ENCODE measurements around the gene HPS5. TPM values are rescaled to one million over a fixed set of nuclear protein-coding genes. Genes with fewer than 3 reads are reported as not detected.

The HPS5 gene
- total RNA-seq, 4 donors from 2014 or later = 10.8 to 21.2 (median 15.5) TPM

DNA sequence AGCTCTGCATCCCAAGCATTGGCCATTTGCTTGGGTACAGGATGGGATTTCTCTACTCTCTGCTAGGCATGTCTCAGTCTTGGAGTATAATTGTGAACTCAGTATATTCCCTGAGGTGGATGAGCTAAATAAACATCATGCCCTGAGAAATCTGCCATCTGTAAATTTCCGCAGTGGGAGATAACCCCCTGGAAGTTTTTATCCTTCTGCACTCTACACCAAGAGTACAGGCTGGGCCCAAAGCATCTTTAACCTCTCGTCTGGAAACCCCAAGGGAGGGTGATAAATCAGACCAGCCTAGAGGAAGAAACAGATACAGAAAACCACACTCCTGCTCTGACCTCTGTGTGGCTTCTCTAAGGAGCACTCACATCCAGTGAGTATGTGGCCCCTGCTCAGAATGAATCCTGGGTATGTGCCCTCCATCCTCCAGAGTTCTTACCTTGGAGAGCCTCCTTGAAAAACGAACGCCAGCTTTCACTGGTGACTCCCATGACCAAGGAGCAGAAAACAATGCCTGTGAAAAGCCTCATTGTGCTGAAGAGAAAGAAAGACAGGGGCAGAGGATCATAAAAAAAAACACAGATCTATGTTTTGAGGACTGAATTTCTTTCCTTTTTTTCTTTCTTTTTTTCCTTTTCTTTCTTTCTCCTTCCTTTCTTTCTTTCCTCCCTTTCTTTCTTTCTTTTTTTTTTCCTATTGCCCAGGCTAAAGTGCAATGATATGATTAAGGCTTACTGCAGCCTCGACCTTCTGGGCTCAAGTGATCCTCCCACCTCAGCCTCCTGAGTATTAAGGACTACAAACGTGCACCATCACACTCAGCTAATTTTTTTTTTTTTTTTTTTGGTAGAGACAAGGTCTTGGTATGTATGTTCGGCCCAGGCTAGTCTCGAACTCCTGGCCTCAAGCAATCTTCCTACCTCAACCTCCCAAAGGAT is 86.3 kb downstream of the HPS5 start:
- 51 to 61% methylated on average over 8 of the region's 8 CpGs for WGBS, 2 donors
- H3K27me3 ChIP-seq = peaks cover 0 to 17% (median 0%) of the 10 kb centered on the region in 4 donors
- no peak for DNase-seq
- intact Hi-C loops (cut with DNase I) = no loop called here
- H3K4me3 ChIP-seq = no peak overlapping the region
- H3K4me1 ChIP-seq = no peaks in the 10 kb centered on the region
- no peak overlapping the region for H3K27ac ChIP-seq
- H3K36me3 ChIP-seq = no peaks in the 10 kb centered on the region
- H3K9me3 ChIP-seq = no peaks in the 10 kb centered on the region
- no peak for TF ChIP-seq CTCF (IDR thresholded peaks at IDR 0.05)
- TF ChIP-seq POLR2A (IDR thresholded peaks at IDR 0.05) = no peak

DNA sequence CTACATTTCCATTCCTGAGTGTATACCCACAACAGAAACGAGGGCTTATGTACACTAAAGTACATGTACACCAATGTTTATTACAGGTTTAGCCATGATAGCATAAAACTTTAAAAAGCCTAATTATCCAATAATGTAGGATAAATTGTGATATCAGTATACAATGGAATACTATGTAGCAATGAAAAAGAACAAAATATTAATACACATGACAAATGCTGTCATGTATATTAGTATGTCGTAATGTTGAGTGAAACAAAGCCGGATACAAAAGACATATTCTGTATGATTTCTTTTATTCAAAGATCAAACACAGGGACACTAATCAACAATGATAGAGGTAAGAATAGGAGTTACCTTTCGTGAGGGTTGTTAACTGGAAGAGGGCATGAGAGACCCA is 88.0 kb downstream of the HPS5 start:
- Histone ChIP-seq H3K4me1 (no peaks in the 10 kb centered on the region), H3K27ac (no peak overlapping the region), H3K9me3 (no peaks in the 10 kb centered on the region), H3K27me3 (peaks cover 0 to 8% (median 0%) of the 10 kb centered on the region in 4 donors), H3K36me3 (no peaks in the 10 kb centered on the region), H3K4me3 (no peak overlapping the region)
- TF ChIP-seq CTCF (IDR thresholded peaks at IDR 0.05) (no peak), POLR2A (IDR thresholded peaks at IDR 0.05) (no peak)
- intact Hi-C loops (cut with DNase I) = no loop called here
- 89 to 91% methylated on average over 4 of the region's 4 CpGs for WGBS, 2 donors
- no peak for DNase-seq

DNA sequence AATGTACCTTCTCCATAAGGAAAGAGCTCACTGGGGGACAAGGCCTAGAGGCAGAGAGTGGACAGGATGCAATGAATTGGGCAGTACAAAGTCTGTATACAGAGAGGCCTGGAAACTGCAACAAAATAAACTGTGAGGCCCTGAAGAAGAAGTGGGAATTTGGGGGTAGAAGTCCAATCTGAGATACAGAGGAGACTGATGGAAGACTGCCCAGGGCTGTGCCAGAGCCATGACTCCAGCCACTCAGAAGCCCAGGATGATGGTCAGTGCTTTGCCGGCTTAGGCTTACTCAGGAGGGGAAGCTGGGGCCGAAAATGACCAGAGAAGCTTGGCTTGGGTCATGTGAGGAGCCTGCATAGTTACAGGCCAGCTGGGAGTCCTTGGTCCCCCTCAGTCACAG is 91.1 kb downstream of the HPS5 start:
- Histone ChIP-seq H3K4me3 (no peak overlapping the region), H3K27ac (no peak overlapping the region), H3K27me3 (no peaks in the 10 kb centered on the region), H3K9me3 (no peaks in the 10 kb centered on the region), H3K4me1 (no peaks in the 10 kb centered on the region), H3K36me3 (no peaks in the 10 kb centered on the region)
- DNase-seq = no peak
- TF ChIP-seq POLR2A (IDR thresholded peaks at IDR 0.05) = no peak
- no peak for TF ChIP-seq CTCF (IDR thresholded peaks at IDR 0.05)
- WGBS, 2 donors = 61 to 81% methylated on average over 2 of the region's 2 CpGs
- intact Hi-C loops (cut with DNase I) = no loop called here

DNA sequence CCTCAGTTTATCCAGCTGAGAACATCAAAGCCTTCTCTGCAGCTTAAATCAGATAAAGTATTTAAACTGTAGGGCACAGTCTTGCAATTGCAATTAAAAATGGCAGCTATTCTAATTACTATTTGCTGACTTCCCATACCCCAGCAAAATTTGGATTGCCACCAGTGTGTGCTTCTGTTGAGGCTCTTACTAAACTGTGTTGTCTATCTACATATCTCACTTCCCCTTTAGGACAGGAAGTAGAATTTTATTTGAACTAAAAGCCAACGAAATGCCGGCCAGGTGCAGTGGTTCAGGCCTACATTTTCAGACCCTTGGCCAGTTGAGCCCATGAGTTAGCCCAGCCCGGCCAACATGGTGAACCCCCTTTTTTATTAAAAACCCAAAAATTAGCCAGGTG is 92.4 kb downstream of the HPS5 start:
- Histone ChIP-seq H3K27me3 (no peaks in the 10 kb centered on the region), H3K9me3 (no peaks in the 10 kb centered on the region), H3K27ac (no peak overlapping the region), H3K4me1 (no peaks in the 10 kb centered on the region), H3K4me3 (no peak overlapping the region), H3K36me3 (no peaks in the 10 kb centered on the region)
- no peak for DNase-seq
- intact Hi-C loops (cut with DNase I) = no loop called here
- 51% methylated on average over 3 of the region's 3 CpGs; no CpG with 5 or more reads in 1 of the 2 donors for WGBS, 2 donors
- TF ChIP-seq POLR2A (IDR thresholded peaks at IDR 0.05) (no peak), CTCF (IDR thresholded peaks at IDR 0.05) (no peak)

Small RNA genes within 50 kb of the gene (small RNA-seq; reads per million reads assigned to genes)
- gene RNA5SP333 (0 reads per million in 4 donors), gene RNA5SP334 (0 reads per million in 4 donors)

Other genes starting within 250 kb of the HPS5 start
- 10 to 100 TPM in 3 of 4 donors, 1 to 10 TPM in 1; 9.6 to 13.0 (median 12.8) TPM for gene SAAL1, start 216.1 kb downstream of the HPS5 start, total RNA-seq
- under 1 TPM in 2 of 4 donors, not detected in 2; 0.29 to 0.44 TPM for gene MRGPRX3, start 189.6 kb downstream of the HPS5 start, total RNA-seq
- not detected for gene MRGPRX4, start 149.3 kb downstream of the HPS5 start, total RNA-seq
- gene SAA4, start 85.3 kb downstream of the HPS5 start, total RNA-seq = 1 to 10 TPM in 1 of 4 donors, not detected in 3; 1.3 TPM
- gene SAA2, start 73.5 kb downstream of the HPS5 start, total RNA-seq = 10 to 100 TPM in 2 of 4 donors, 1 to 10 TPM in 1, not detected in 1; 5.4 to 79.8 (median 12.9) TPM
- 100 to 1,000 TPM in 1 of 4 donors, 10 to 100 TPM in 2, 1 to 10 TPM in 1; 2.3 to 207 (median 22.6) TPM for gene SAA1, start 55.9 kb downstream of the HPS5 start, total RNA-seq
- gene GTF2H1, start 427 bp upstream of the HPS5 start, total RNA-seq = 10 to 100 TPM; 33.5 to 77.4 (median 54.8) TPM
- 1,000 to 10,000 TPM in 1 of 4 donors, 100 to 1,000 TPM in 3; 515 to 1,072 (median 673) TPM for gene LDHA, start 72.4 kb upstream of the HPS5 start, total RNA-seq
- not detected for gene LDHC, start 90.2 kb upstream of the HPS5 start, total RNA-seq
- not detected for gene LDHAL6A, start 133.7 kb upstream of the HPS5 start, total RNA-seq
- 100 to 1,000 TPM in 2 of 4 donors, 10 to 100 TPM in 2; 76.5 to 114 (median 89.2) TPM for gene TSG101, start 204.8 kb upstream of the HPS5 start, total RNA-seq

All from esophagus squamous epithelium (tissue), 5 donors.